GM12864 (cell line): ENCODE data around the gene ABRACL.

ENCODE experiments used
- DNase-seq: peaks from one replicate; pipeline ENCODE4 v3.0.0-alpha.2; 2011; ENCODE audit warnings: low read depth
- H3K4me3 ChIP-seq: 2 replicates; pipeline ENCODE4 v1.5.1; 2011; ENCODE audit warnings: mild to moderate bottlenecking, low read depth, low read length, control low read depth
- TF ChIP-seq, protein P1 (sequence below): IDR thresholded peaks from 2 replicates; pipeline ENCODE4 v1.5.1; 2011; ENCODE audit warnings: low read depth, mild to moderate bottlenecking, moderate library complexity, low read length, control low read depth, inconsistent platforms; ENCODE audit errors: missing control alignments

ABRACL gene

GRCh38 chr6:138997136-138997535 lies 31.4 kb upstream of the ABRACL start:
- H3K4me3 ChIP-seq, result no peak overlapping the region
- TF ChIP-seq, protein P1, sequence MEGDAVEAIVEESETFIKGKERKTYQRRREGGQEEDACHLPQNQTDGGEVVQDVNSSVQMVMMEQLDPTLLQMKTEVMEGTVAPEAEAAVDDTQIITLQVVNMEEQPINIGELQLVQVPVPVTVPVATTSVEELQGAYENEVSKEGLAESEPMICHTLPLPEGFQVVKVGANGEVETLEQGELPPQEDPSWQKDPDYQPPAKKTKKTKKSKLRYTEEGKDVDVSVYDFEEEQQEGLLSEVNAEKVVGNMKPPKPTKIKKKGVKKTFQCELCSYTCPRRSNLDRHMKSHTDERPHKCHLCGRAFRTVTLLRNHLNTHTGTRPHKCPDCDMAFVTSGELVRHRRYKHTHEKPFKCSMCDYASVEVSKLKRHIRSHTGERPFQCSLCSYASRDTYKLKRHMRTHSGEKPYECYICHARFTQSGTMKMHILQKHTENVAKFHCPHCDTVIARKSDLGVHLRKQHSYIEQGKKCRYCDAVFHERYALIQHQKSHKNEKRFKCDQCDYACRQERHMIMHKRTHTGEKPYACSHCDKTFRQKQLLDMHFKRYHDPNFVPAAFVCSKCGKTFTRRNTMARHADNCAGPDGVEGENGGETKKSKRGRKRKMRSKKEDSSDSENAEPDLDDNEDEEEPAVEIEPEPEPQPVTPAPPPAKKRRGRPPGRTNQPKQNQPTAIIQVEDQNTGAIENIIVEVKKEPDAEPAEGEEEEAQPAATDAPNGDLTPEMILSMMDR, result no peak
- DNase-seq, result no peak

DNA sequence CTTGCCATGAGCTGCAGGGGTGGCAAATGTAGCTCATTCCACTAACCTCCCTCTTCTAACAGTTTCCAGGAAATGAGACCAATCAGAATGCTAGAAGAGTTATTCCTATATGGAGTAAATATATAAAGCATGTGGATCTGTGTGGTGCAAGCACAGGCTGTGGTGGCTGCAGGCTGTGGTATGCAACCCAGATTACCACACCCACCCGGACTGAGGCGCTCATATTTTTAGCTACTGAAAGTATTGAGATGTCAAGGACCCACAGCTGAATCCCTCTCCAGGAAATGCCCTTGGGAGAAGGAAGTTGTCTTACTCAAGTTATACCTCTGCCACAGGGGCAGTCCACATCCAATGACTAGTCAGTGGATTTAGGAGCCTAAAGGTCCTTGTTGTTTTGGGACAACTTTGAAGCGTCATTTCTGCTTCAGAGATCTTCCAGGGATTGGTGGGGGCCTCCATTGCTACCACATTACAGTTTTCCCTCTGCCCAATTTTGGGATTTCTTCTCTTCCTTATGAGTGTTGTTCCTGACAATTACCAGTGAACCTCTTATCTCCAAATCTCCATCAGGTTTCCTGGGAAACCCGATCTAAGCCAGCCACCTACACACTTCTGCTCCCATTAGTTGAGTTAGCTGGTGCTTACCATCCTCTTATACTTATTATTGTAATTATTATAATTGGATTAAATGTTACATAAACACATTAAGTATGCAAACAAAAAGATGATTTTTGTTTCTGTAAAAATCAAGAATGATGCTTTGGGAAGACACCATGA lies 28.4 kb upstream of the ABRACL start:
- TF ChIP-seq, protein P1, result no peak
- no peak for DNase-seq

GRCh38 chr6:139003751-139004150 lies 24.8 kb upstream of the ABRACL start:
- DNase-seq, result no peak
- no peak overlapping the region for H3K4me3 ChIP-seq
- TF ChIP-seq, protein P1, result no peak

More for the DNA sequence above, 28.4 kb upstream of the ABRACL start:
- H3K4me3 ChIP-seq, result no peak overlapping the region

- no peak overlapping the region for H3K4me3 ChIP-seq
- no peak for DNase-seq
- TF ChIP-seq, protein P1, result no peak
Measured at GRCh38 chr6:139006477-139006876, 22.1 kb upstream of the ABRACL start.

DNA sequence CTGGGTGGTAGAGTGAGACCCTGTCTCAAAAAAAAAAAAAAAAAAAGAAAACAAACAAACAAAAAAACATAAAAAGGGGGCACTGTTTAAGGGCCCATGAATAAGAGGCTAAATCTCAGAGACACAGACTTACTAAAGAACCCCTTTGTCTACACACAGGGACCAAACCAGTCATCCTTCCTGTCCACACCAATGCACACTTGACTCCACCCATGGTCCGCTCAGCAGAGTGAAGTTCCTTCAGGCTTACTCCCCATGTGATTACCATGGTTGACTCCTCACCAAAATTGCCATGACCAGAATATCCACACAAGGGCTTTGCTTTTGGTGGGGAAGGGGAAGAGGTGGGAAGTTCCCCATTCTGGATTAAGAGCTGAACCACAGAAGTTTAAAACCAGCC lies 21.1 kb upstream of the ABRACL start:
- TF ChIP-seq, protein P1, result no peak
- no peak overlapping the region for H3K4me3 ChIP-seq
- no peak for DNase-seq

DNA sequence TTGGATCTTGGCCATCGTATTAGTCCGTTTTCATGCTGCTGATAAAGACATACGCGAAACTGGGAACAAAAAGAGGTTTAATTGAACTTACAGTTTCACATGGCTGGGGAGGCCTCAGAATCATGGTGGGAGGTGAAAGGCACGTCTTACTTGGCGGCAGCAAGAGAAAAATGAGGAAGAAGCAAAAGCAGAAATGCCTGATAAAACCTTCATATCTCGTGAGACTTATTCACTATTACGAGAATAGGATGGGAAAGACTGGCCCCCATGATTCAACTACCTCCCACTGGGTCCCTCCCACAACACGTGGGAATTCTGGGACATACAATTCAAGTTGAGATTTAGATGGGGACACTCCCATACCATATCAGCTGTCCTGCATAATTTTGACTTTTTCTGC lies 20.4 kb upstream of the ABRACL start:
- no peak overlapping the region for H3K4me3 ChIP-seq
- TF ChIP-seq, protein P1, result no peak
- DNase-seq, result no peak

GRCh38 chr6:139010674-139011073 lies 17.9 kb upstream of the ABRACL start:
- no peak overlapping the region for H3K4me3 ChIP-seq
- TF ChIP-seq, protein P1, result no peak

More at GRCh38 chr6:139010674-139011073, 17.9 kb upstream of the ABRACL start:
- DNase-seq, result no peak
